Hepatocyte (in vitro differentiated cells): ENCODE results near the gene LYZ.

ENCODE experiments used
- EZH2 ChIP-seq: fragments of 200-600 bp; sonication (generic); IDR thresholded peaks from 2 replicates; pipeline ENCODE4 v1.6.1; 2016; ENCODE audit warnings: antibody characterized with exemption, mild to moderate bottlenecking, borderline replicate concordance
- EZH2phosphoT487 ChIP-seq: fragments of 200-600 bp; sonication (generic); IDR thresholded peaks from one replicate; pipeline ENCODE4 v1.6.1; 2018; ENCODE audit warnings: antibody characterized with exemption, mild to moderate bottlenecking, low read depth, moderate library complexity; ENCODE audit not compliant: unreplicated experiment, severe bottlenecking
- TF ChIP-seq, protein P1 (sequence below): fragments of 200-600 bp; sonication (generic); IDR thresholded peaks from 2 replicates; pipeline ENCODE4 v1.5.1; 2016; ENCODE audit warnings: antibody characterized with exemption, mild to moderate bottlenecking; ENCODE audit not compliant: poor library complexity

DNA sequence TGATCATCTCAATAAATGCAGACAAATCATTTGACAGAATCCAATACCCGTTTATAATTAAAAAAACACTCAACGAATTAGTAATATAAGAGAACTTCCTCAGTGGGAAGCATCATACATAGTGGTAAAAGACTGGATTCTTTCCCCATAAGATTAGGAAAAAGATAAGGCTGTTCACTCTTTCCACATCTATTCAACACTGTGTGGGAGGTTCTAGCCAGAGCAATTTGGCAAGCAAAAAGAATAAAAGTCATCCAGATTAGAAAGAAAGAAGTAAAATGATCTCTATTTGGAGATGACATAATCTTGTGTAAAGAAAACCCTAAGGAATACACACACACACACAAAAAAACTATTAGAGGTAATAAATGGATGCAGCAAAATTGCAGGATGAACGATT is 49.8 kb downstream of the LYZ start:
- TF ChIP-seq, protein P1, sequence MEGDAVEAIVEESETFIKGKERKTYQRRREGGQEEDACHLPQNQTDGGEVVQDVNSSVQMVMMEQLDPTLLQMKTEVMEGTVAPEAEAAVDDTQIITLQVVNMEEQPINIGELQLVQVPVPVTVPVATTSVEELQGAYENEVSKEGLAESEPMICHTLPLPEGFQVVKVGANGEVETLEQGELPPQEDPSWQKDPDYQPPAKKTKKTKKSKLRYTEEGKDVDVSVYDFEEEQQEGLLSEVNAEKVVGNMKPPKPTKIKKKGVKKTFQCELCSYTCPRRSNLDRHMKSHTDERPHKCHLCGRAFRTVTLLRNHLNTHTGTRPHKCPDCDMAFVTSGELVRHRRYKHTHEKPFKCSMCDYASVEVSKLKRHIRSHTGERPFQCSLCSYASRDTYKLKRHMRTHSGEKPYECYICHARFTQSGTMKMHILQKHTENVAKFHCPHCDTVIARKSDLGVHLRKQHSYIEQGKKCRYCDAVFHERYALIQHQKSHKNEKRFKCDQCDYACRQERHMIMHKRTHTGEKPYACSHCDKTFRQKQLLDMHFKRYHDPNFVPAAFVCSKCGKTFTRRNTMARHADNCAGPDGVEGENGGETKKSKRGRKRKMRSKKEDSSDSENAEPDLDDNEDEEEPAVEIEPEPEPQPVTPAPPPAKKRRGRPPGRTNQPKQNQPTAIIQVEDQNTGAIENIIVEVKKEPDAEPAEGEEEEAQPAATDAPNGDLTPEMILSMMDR, result no peak
- TF ChIP-seq EZH2 (no peak), EZH2phosphoT487 (no peak)
